Left ventricle myocardium superior (tissue), 1 donor: ENCODE data around the gene CLDN6. TPM values are rescaled to one million over a fixed set of nuclear protein-coding genes. Genes with fewer than 3 reads are reported as not detected.
A peak's percentile ranks its signal among the peaks of the same experiment; 100 is the strongest.

ENCODE experiments used
- ATAC-seq: fragments of 200-7000 bp; cut with Tn5 transposase; one replicate; pipeline ENCODE4 v1.9.1; 2020; ENCODE audit warnings: mild to moderate bottlenecking, moderate library complexity
- DNase-seq: peaks from one replicate; pipeline ENCODE4 v3.0.0-alpha.2; 2020
- intact Hi-C: fragments of 100-400 bp; cut with micrococcal nuclease; formaldehyde crosslinking; loops from one replicate; pipeline ENCODE4 v1.11.0; 2022
- total RNA-seq: library from RNA; stranded (reverse); fragmentation: NEBNext Ultra II Directional; extraction: Animal tissue kit (Norgen Biotek cat#: 25700); gene quantifications from one replicate; pipeline ENCODE4 v1.2.1, GENCODE V29; 2021
- donor health status: DM: no; HTN: yes; CAD: no; lungs with severe emphysema.

CLDN6 gene
- total RNA-seq, 1 donor from 2014 or later = not detected

- intact Hi-C loops = no loop called here
- ATAC-seq (no peak), DNase-seq (peak; percentile 57)
Observed at GRCh38 chr16:2966808-2967191, 51.2 kb downstream of the CLDN6 start.

DNA sequence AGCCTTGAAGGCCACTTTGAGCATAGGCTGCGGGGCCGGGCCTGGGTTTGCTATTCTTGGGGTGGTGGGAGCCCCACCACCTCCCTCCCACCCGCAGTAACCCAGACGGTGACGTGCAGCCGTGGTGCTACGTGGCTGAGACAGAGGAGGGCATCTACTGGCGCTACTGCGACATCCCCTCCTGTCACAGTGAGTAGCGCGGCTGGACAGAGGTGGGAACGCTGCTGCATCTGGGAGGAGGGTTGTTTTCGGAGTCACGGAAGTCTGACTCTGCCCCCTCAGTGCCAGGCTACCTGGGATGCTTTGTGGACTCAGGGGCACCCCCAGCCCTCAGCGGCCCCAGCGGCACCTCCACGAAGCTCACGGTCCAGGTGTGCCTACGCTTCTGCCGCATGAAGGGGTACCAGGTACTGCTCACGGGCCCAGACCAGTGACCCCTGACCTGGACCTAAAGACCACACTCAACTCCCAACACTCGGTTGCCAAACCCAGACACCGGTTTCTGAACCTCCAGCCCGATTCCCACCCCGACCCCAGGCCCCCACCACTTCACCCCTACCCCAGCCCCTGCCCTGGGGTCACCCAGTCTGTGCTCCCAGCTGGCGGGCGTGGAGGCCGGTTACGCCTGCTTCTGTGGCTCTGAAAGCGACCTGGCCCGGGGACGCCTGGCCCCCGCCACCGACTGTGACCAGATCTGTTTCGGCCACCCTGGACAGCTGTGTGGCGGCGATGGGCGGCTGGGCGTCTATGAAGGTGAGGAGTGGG, 51.8 kb downstream of the CLDN6 start:
- intact Hi-C loops = no loop called here
- ATAC-seq = no peak
- peak; percentile 22 for DNase-seq

Other genes starting within 250 kb of the CLDN6 start
- gene ELOB, start 240.9 kb downstream of the CLDN6 start, total RNA-seq = 325 TPM
- not detected for gene PRSS33, start 230.6 kb downstream of the CLDN6 start, total RNA-seq
- not detected for gene PRSS41, start 219.7 kb downstream of the CLDN6 start, total RNA-seq
- not detected for gene PRSS21, start 200.9 kb downstream of the CLDN6 start, total RNA-seq
- gene ZG16B, start 187.9 kb downstream of the CLDN6 start, total RNA-seq = 0.37 TPM
- not detected for gene PRSS22, start 160.0 kb downstream of the CLDN6 start, total RNA-seq
- 28.6 TPM for gene FLYWCH2, start 135.0 kb downstream of the CLDN6 start, total RNA-seq
- gene FLYWCH1, start 106.3 kb downstream of the CLDN6 start, total RNA-seq = 36.1 TPM
- not detected for gene KREMEN2, start 53.9 kb downstream of the CLDN6 start, total RNA-seq
- 7.9 TPM for gene PAQR4, start 48.8 kb downstream of the CLDN6 start, total RNA-seq
- gene PKMYT1, start 37.7 kb downstream of the CLDN6 start, total RNA-seq = 0.55 TPM
- gene CLDN9, start 5.3 kb downstream of the CLDN6 start, total RNA-seq = 1.2 TPM
- gene TNFRSF12A, start 2.2 kb upstream of the CLDN6 start, total RNA-seq = 17.7 TPM
- 61.1 TPM for gene HCFC1R1, start 5.8 kb upstream of the CLDN6 start, total RNA-seq
- 11.3 TPM for gene THOC6, start 5.9 kb upstream of the CLDN6 start, total RNA-seq
- gene BICDL2, start 18.8 kb upstream of the CLDN6 start, total RNA-seq = not detected
- gene MMP25, start 28.4 kb upstream of the CLDN6 start, total RNA-seq = 2.8 TPM
- 46.0 TPM for gene IL32, start 47.5 kb upstream of the CLDN6 start, total RNA-seq
- gene ZSCAN10, start 81.1 kb upstream of the CLDN6 start, total RNA-seq = not detected
- gene ZNF205, start 94.4 kb upstream of the CLDN6 start, total RNA-seq = 8.8 TPM
- gene ZNF213, start 116.8 kb upstream of the CLDN6 start, total RNA-seq = 7.1 TPM
- gene OR1F1, start 170.0 kb upstream of the CLDN6 start, total RNA-seq = not detected
- gene ZNF200, start 217.0 kb upstream of the CLDN6 start, total RNA-seq = 5.7 TPM
- 0.62 TPM for gene MEFV, start 238.4 kb upstream of the CLDN6 start, total RNA-seq